ENCODE measurements around the gene MACROD2.
"Not testable (repeated sequence)": the region's sequence is repeated elsewhere in the genome, so short reads cannot be mapped to it uniquely, and the experiment has no call there.

MACROD2 gene

GRCh38 chr20:15332711-15333160 lies 1337.4 kb downstream of the MACROD2 start:
- ATAC-seq = no peak

GRCh38 chr20:15333170-15333569 lies 1337.9 kb downstream of the MACROD2 start:
- ATAC-seq = no peak

- ATAC-seq = no peak
Observed at GRCh38 chr20:15336011-15336410, 1340.7 kb downstream of the MACROD2 start.

GRCh38 chr20:15336536-15336935 lies 1341.2 kb downstream of the MACROD2 start:
- ATAC-seq = no peak

GRCh38 chr20:15339264-15339663 lies 1343.9 kb downstream of the MACROD2 start:
- ATAC-seq = no peak

- ATAC-seq = no peak
Observed at GRCh38 chr20:15342991-15343523, 1347.7 kb downstream of the MACROD2 start.

- ATAC-seq = no peak
Observed at GRCh38 chr20:15345287-15345686, 1350.0 kb downstream of the MACROD2 start.

- no peak for ATAC-seq
Observed at GRCh38 chr20:15346657-15347280, 1351.5 kb downstream of the MACROD2 start.

GRCh38 chr20:15359056-15359455 lies 1363.7 kb downstream of the MACROD2 start:
- ATAC-seq = no peak

- ATAC-seq = no peak
Observed at GRCh38 chr20:15362849-15363248, 1367.5 kb downstream of the MACROD2 start.

- ATAC-seq = no peak
Observed at GRCh38 chr20:15364781-15365180, 1369.5 kb downstream of the MACROD2 start.

- no peak for ATAC-seq
Observed at GRCh38 chr20:15370370-15370769, 1375.1 kb downstream of the MACROD2 start.

GRCh38 chr20:15374682-15375081 lies 1379.4 kb downstream of the MACROD2 start:
- no peak for ATAC-seq

- ATAC-seq = no peak
Observed at GRCh38 chr20:15375836-15376235, 1380.5 kb downstream of the MACROD2 start.

- ATAC-seq = not testable (repeated sequence)
Observed at GRCh38 chr20:15377603-15378002, 1382.3 kb downstream of the MACROD2 start.

- no peak for ATAC-seq
Observed at GRCh38 chr20:15378151-15378550, 1382.8 kb downstream of the MACROD2 start.

- no peak for ATAC-seq
Observed at GRCh38 chr20:15379681-15380296, 1384.5 kb downstream of the MACROD2 start.

- ATAC-seq = no peak
Observed at GRCh38 chr20:15380770-15381169, 1385.5 kb downstream of the MACROD2 start.

GRCh38 chr20:15387228-15387627 lies 1391.9 kb downstream of the MACROD2 start:
- ATAC-seq = no peak

- ATAC-seq = no peak
Observed at GRCh38 chr20:15395457-15395856, 1400.1 kb downstream of the MACROD2 start.

GRCh38 chr20:15396026-15396425 lies 1400.7 kb downstream of the MACROD2 start:
- ATAC-seq = no peak

- no peak for ATAC-seq
Observed at GRCh38 chr20:15396900-15397299, 1401.6 kb downstream of the MACROD2 start.

GRCh38 chr20:15399781-15400180 lies 1404.5 kb downstream of the MACROD2 start:
- ATAC-seq = no peak

GRCh38 chr20:15406072-15406471 lies 1410.8 kb downstream of the MACROD2 start:
- no peak for ATAC-seq

Data from activated CD4-positive, CD25-positive, alpha-beta regulatory T cell treated with anti-CD3 and anti-CD28 coated beads, Interleukin-2, amount 50 U/mL, for 24 hours (primary cell).